Effector memory CD4-positive, alpha-beta T cell (primary cell): ENCODE measurements around the gene MGRN1.

ENCODE experiments used
- DNase-seq, 3 donors: peaks; one replicate each; pipeline ENCODE4 v3.0.0-alpha.2; 2020
- H3K27ac ChIP-seq: 2 replicates; pipeline ENCODE4 v1.7.0; 2013; ENCODE audit warnings: mild to moderate bottlenecking, low read length, moderate library complexity; ENCODE audit not compliant: insufficient read depth, poor library complexity, severe bottlenecking
- H3K27me3 ChIP-seq: replicated peaks from 2 replicates; pipeline ENCODE4 v1.7.0; 2013; ENCODE audit warnings: mild to moderate bottlenecking, low read length; ENCODE audit not compliant: insufficient read depth, control insufficient read depth, poor library complexity, severe bottlenecking
- H3K36me3 ChIP-seq: 2 replicates; pipeline ENCODE4 v1.7.0; 2013; ENCODE audit warnings: mild to moderate bottlenecking, low read length, moderate library complexity; ENCODE audit not compliant: control insufficient read depth, insufficient read depth
- H3K4me1 ChIP-seq: 2 replicates; pipeline ENCODE4 v1.7.0; 2013; ENCODE audit warnings: low read length, mild to moderate bottlenecking; ENCODE audit not compliant: control insufficient read depth, insufficient read depth, poor library complexity, severe bottlenecking
- H3K4me3 ChIP-seq: 2 replicates; pipeline ENCODE4 v1.7.0; 2013; ENCODE audit warnings: low read length, low read depth, mild to moderate bottlenecking; ENCODE audit not compliant: insufficient read depth, poor library complexity, severe bottlenecking
- H3K9me3 ChIP-seq: 2 replicates; pipeline ENCODE4 v1.7.0; 2013; ENCODE audit warnings: mild to moderate bottlenecking, low read length, moderate library complexity; ENCODE audit not compliant: control insufficient read depth

MGRN1 gene

DNA sequence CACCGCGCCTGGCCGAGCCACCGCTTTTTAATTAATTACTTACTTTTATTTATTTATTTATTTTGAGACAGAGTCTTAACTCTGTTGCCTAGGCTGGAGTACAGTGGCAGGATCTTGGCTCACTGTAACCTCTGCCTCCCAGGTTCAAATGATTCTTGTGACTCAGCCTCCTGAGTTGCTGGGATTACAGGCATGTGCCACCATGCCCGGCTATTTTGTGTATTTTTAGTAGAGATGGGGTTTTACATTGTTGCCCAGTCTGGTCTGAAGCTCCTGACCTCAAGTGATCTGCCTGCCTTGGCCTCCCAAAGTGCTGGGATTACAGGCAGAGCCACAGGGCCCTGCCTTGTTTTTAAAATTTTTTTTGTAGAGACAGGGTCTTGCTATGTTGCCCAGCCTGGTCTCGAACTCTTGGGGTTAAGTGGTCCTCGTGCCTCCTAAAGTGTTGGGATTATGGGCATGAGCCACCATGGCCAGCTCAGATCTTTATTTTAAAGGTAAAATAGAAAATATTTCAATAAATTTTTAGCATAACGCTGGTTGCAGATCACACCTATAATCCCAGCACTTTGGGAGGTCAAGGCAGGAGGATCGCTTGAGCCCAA is 50.4 kb downstream of the MGRN1 start:
- Histone ChIP-seq H3K27ac (no peak overlapping the region), H3K27me3 (no peaks in the 10 kb centered on the region), H3K4me1 (peaks cover 21% of the 10 kb centered on the region), H3K4me3 (no peak overlapping the region), H3K36me3 (peaks cover 40% of the 10 kb centered on the region), H3K9me3 (no peaks in the 10 kb centered on the region)
- DNase-seq, result no peak

GRCh38 chr16:4675864-4676786 is 51.5 kb downstream of the MGRN1 start:
- H3K4me1 ChIP-seq, result peaks cover 21% of the 10 kb centered on the region
- H3K27ac ChIP-seq, result peak overlapping the region; percentile 67
- no peaks in the 10 kb centered on the region for H3K27me3 ChIP-seq
- H3K4me3 ChIP-seq, result peak overlapping the region; percentile 32
- no peaks in the 10 kb centered on the region for H3K9me3 ChIP-seq
- peak; percentile 55 to 66 (median 62) for DNase-seq
- H3K36me3 ChIP-seq, result peaks cover 31% of the 10 kb centered on the region

- no peak overlapping the region for H3K4me3 ChIP-seq
- peak overlapping the region; percentile 67 for H3K27ac ChIP-seq
- peaks cover 21% of the 10 kb centered on the region for H3K4me1 ChIP-seq
- no peaks in the 10 kb centered on the region for H3K27me3 ChIP-seq
- DNase-seq, result no peak
- H3K36me3 ChIP-seq, result peaks cover 24% of the 10 kb centered on the region
- no peaks in the 10 kb centered on the region for H3K9me3 ChIP-seq
Measured at GRCh38 chr16:4676831-4677230, 52.2 kb downstream of the MGRN1 start.

DNA sequence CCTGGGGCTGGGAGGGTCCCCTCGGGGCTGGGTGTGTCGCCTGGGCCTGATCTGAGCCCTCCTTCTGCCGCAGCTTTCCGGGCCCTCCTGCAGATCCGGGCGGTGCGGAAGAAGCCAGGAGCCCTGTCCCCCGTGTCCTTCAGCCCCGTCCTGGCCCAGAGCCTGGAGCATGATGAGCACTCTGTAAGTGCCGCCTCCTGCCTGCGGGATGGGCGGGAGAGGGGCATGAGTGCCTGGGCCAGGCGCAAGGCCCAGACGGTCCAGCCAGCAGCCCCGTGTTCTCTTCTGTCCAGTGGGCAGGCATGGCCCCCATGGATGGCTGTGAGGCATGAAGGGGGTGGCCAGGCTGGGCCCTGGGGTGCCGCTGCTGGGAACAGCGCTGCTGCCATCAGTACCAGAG is 52.8 kb downstream of the MGRN1 start:
- DNase-seq, result no peak
- no peak overlapping the region for H3K4me3 ChIP-seq
- no peaks in the 10 kb centered on the region for H3K27me3 ChIP-seq
- peak overlapping the region; percentile 67 for H3K27ac ChIP-seq
- peaks cover 21% of the 10 kb centered on the region for H3K4me1 ChIP-seq
- H3K9me3 ChIP-seq, result no peaks in the 10 kb centered on the region
- H3K36me3 ChIP-seq, result peaks cover 27% of the 10 kb centered on the region

- H3K4me1 ChIP-seq, result peaks cover 21% of the 10 kb centered on the region
- no peak overlapping the region for H3K4me3 ChIP-seq
- no peak overlapping the region for H3K27ac ChIP-seq
Measured at GRCh38 chr16:4677994-4678393, 53.4 kb downstream of the MGRN1 start.

GRCh38 chr16:4678596-4678995 is 54.0 kb downstream of the MGRN1 start:
- H3K36me3 ChIP-seq, result peaks cover 29% of the 10 kb centered on the region
- no peak overlapping the region for H3K4me3 ChIP-seq
- no peaks in the 10 kb centered on the region for H3K9me3 ChIP-seq
- no peak for DNase-seq
- H3K27ac ChIP-seq, result no peak overlapping the region
- H3K27me3 ChIP-seq, result no peaks in the 10 kb centered on the region
- peaks cover 21% of the 10 kb centered on the region for H3K4me1 ChIP-seq

More at GRCh38 chr16:4677994-4678393, 53.4 kb downstream of the MGRN1 start:
- Histone ChIP-seq H3K9me3 (no peaks in the 10 kb centered on the region), H3K36me3 (peaks cover 31% of the 10 kb centered on the region), H3K27me3 (no peaks in the 10 kb centered on the region)
- no peak for DNase-seq

DNA sequence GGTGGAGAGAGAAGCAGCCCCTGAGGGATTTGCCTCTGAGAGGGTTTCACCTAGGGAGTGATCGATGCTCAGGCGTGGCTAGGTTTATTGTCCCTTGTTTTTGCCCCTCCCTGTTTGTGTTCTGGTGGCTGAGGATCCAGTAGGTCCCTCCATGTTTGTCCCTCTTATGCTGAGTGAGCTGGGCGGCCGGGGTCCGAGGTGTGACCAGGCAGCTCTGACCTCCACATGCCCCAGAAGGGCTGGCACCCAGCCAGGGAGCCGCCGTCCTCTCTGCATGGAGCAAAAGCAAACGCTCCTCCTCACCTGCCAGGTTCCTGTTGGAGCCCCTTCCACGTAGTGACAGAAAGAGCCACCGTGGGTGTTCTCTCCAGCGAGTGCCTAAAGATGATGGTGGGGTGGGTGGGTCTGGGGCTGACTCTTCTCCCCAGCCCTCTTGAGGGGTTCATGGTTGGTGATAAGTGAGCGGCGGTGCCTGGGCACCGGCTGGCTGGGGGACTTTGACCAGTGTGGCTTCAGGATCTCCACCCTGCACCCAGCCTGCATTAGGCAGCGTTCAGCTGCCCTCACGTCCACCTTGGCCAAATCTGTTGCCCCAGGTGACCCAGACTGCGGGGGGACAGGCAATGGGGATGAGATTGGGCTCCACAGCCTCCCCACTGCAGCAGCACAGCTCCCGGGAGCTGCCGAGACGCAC is 54.7 kb downstream of the MGRN1 start:
- peaks cover 31% of the 10 kb centered on the region for H3K36me3 ChIP-seq
- H3K9me3 ChIP-seq, result no peaks in the 10 kb centered on the region
- H3K27me3 ChIP-seq, result no peaks in the 10 kb centered on the region
- peak overlapping the region; percentile 18 for H3K27ac ChIP-seq
- peaks cover 21% of the 10 kb centered on the region for H3K4me1 ChIP-seq
- no peak for DNase-seq
- no peak overlapping the region for H3K4me3 ChIP-seq

- H3K27ac ChIP-seq, result peak overlapping the region; percentile 18
- peaks cover 39% of the 10 kb centered on the region for H3K36me3 ChIP-seq
- no peaks in the 10 kb centered on the region for H3K9me3 ChIP-seq
- DNase-seq, result no peak
- no peaks in the 10 kb centered on the region for H3K27me3 ChIP-seq
- no peak overlapping the region for H3K4me3 ChIP-seq
- H3K4me1 ChIP-seq, result peaks cover 21% of the 10 kb centered on the region
Measured at GRCh38 chr16:4679850-4680636, 55.4 kb downstream of the MGRN1 start.

- no peaks in the 10 kb centered on the region for H3K27me3 ChIP-seq
- H3K9me3 ChIP-seq, result no peaks in the 10 kb centered on the region
- no peak overlapping the region for H3K4me3 ChIP-seq
- no peak overlapping the region for H3K27ac ChIP-seq
- DNase-seq, result no peak
- peaks cover 14% of the 10 kb centered on the region for H3K4me1 ChIP-seq
- H3K36me3 ChIP-seq, result peaks cover 45% of the 10 kb centered on the region
Measured at GRCh38 chr16:4680673-4681470, 56.2 kb downstream of the MGRN1 start.
